Neural cell (in vitro differentiated cells): ENCODE data around the gene TNFRSF4. TPM values are rescaled to one million over a fixed set of nuclear protein-coding genes. Genes with fewer than 3 reads are reported as not detected.

Experiments
- H2AFZ ChIP-seq: fragments of 200-600, 300-800 bp; sonication (generic), shearing (Covaris generic); 2 replicates; pipeline ENCODE4 v1.6.0; 2014; ENCODE audit warnings: low read depth, mild to moderate bottlenecking, antibody characterized with exemption, low read length, moderate library complexity
- H3F3A ChIP-seq: fragments of 200-600 bp; shearing (Covaris generic); 2 replicates; pipeline ENCODE4 v1.6.1; 2016; ENCODE audit warnings: mild to moderate bottlenecking, moderate library complexity, mixed read lengths, antibody characterized with exemption, low read length; ENCODE audit not compliant: insufficient read depth, poor library complexity, severe bottlenecking
- H3K27ac ChIP-seq: fragments of 200-600, 300-800 bp; sonication (generic), shearing (Covaris generic); 2 replicates; pipeline ENCODE4 v1.5.1; 2014; ENCODE audit warnings: mild to moderate bottlenecking, low read length, moderate library complexity
- H3K27me3 ChIP-seq: fragments of 300-800, 200-600 bp; sonication (generic), shearing (Covaris generic); 2 replicates; pipeline ENCODE4 v1.6.0; 2014; ENCODE audit warnings: mild to moderate bottlenecking, low read depth, low read length, moderate library complexity; ENCODE audit not compliant: insufficient read depth
- H3K36me3 ChIP-seq: fragments of 300-800, 200-600 bp; sonication (generic), shearing (Covaris generic); 2 replicates; pipeline ENCODE4 v1.5.1; 2014; ENCODE audit warnings: mild to moderate bottlenecking, antibody characterized with exemption, low read length, moderate library complexity; ENCODE audit not compliant: insufficient read depth
- H3K4me2 ChIP-seq: fragments of 300-800, 200-600 bp; sonication (generic), shearing (Covaris generic); 2 replicates; pipeline ENCODE4 v1.6.0; 2014; ENCODE audit warnings: mild to moderate bottlenecking, low read length
- H3K4me3 ChIP-seq: fragments of 300-800, 200-600 bp; sonication (generic), shearing (Covaris generic); 2 replicates; pipeline ENCODE4 v1.5.1; 2014; ENCODE audit warnings: mild to moderate bottlenecking, low read length, moderate library complexity
- H3K79me2 ChIP-seq: fragments of 200-600 bp; shearing (Covaris generic); replicated peaks from 2 replicates; pipeline ENCODE4 v1.6.0; 2014; ENCODE audit warnings: mild to moderate bottlenecking, low read length, moderate library complexity; ENCODE audit not compliant: insufficient read depth
- H3K9ac ChIP-seq: fragments of 300-800, 200-600 bp; sonication (generic), shearing (Covaris generic); 2 replicates; pipeline ENCODE4 v1.6.1; 2016; ENCODE audit warnings: mild to moderate bottlenecking, low read length, mixed read lengths
- H3K9me2 ChIP-seq: fragments of 200-600 bp; shearing (Covaris generic); 2 replicates; pipeline ENCODE4 v1.6.1; 2016; ENCODE audit warnings: mild to moderate bottlenecking, low read length, mixed read lengths; ENCODE audit not compliant: insufficient read depth
- H3K9me3 ChIP-seq: fragments of 200-600, 300-800 bp; sonication (generic), shearing (Covaris generic); 2 replicates; pipeline ENCODE4 v1.6.1; 2016; ENCODE audit warnings: mild to moderate bottlenecking, mixed run types, low read length, moderate library complexity, mixed read lengths
- H4K20me1 ChIP-seq: fragments of 200-600 bp; shearing (Covaris generic); 2 replicates; pipeline ENCODE4 v1.6.1; 2016; ENCODE audit warnings: mild to moderate bottlenecking, mixed run types; ENCODE audit not compliant: insufficient read depth
- CTCF ChIP-seq: fragments of 450-650 bp; IDR thresholded peaks from 2 replicates; pipeline ENCODE4 v1.5.1; 2014; ENCODE audit warnings: antibody characterized with exemption, mild to moderate bottlenecking, moderate library complexity; ENCODE audit not compliant: poor library complexity, severe bottlenecking
- EP300 ChIP-seq: fragments of 450-650 bp; conservative IDR thresholded peaks from 2 replicates; pipeline ENCODE4 v1.6.1; 2014; ENCODE audit warnings: antibody characterized with exemption, mild to moderate bottlenecking, moderate library complexity; ENCODE audit not compliant: poor library complexity, severe bottlenecking
- EZH2 ChIP-seq: fragments of 200-600, 300-800 bp; shearing (Covaris generic), sonication (generic); IDR thresholded peaks from 2 replicates; pipeline ENCODE4 v1.6.1; 2014; ENCODE audit warnings: antibody characterized with exemption, low read length, borderline replicate concordance, mild to moderate bottlenecking; ENCODE audit not compliant: insufficient read depth, poor library complexity, severe bottlenecking
- MXI1 ChIP-seq: fragments of 450-650 bp; conservative IDR thresholded peaks from 2 replicates; pipeline ENCODE4 v1.6.1; 2014; ENCODE audit warnings: antibody characterized with exemption, mild to moderate bottlenecking; ENCODE audit not compliant: poor library complexity, severe bottlenecking
- POLR2AphosphoS5 ChIP-seq: IDR thresholded peaks from 2 replicates; pipeline ENCODE4 v1.6.1; 2012
- RAD21 ChIP-seq: fragments of 450-650 bp; conservative IDR thresholded peaks from 2 replicates; pipeline ENCODE4 v1.6.1; 2014; ENCODE audit warnings: antibody characterized with exemption, mild to moderate bottlenecking, moderate library complexity
- REST ChIP-seq: IDR thresholded peaks from 2 replicates; pipeline ENCODE4 v1.6.1; 2012; ENCODE audit warnings: borderline replicate concordance
- SMC3 ChIP-seq: fragments of 450-650 bp; conservative IDR thresholded peaks from 2 replicates; pipeline ENCODE4 v1.6.1; 2014; ENCODE audit warnings: antibody characterized with exemption, mild to moderate bottlenecking, moderate library complexity; ENCODE audit not compliant: poor library complexity
- TAF1 ChIP-seq: IDR thresholded peaks from 2 replicates; pipeline ENCODE4 v1.6.1; 2012; ENCODE audit warnings: low read depth
- polyA plus RNA-seq: library from polyadenylated mRNA; depleted of rRNA; stranded (reverse); fragments of >200 nt; gene quantifications from 2 replicates; pipeline ENCODE4 v1.2.3, GENCODE V29; 2014

The TNFRSF4 gene
- polyA plus RNA-seq, 1 donor from 2014 or later, result not detected

GRCh38 chr1:1204998-1205768, 8.8 kb downstream of the TNFRSF4 start:
- Histone ChIP-seq H3K9me3 (no peaks in the 10 kb centered on the region), H2AFZ (no peak overlapping the region), H3K9ac (no peak overlapping the region), H4K20me1 (no peaks in the 10 kb centered on the region), H3K36me3 (no peaks in the 10 kb centered on the region), H3K27ac (no peak overlapping the region), H3K9me2 (no peaks in the 10 kb centered on the region), H3K4me2 (no peak overlapping the region), H3F3A (no peaks in the 10 kb centered on the region), H3K27me3 (peaks cover 30% of the 10 kb centered on the region), H3K4me3 (no peak overlapping the region), H3K79me2 (no peaks in the 10 kb centered on the region)
- TF ChIP-seq MXI1, result no peak
- TF ChIP-seq POLR2AphosphoS5, result no peak
- TF ChIP-seq RAD21, result no peak
- TF ChIP-seq CTCF, result no peak
- TF ChIP-seq EP300, result no peak
- TF ChIP-seq TAF1, result no peak
- no peak for TF ChIP-seq SMC3
- TF ChIP-seq REST, result no peak
- no peak for TF ChIP-seq EZH2

GRCh38 chr1:1204425-1204920, 9.5 kb downstream of the TNFRSF4 start:
- Histone ChIP-seq H3K4me2 (no peak overlapping the region), H3F3A (no peaks in the 10 kb centered on the region), H3K79me2 (no peaks in the 10 kb centered on the region), H3K27ac (no peak overlapping the region), H3K9me2 (no peaks in the 10 kb centered on the region), H3K27me3 (peaks cover 30% of the 10 kb centered on the region), H3K36me3 (no peaks in the 10 kb centered on the region), H3K9me3 (no peaks in the 10 kb centered on the region), H3K4me3 (no peak overlapping the region), H2AFZ (no peak overlapping the region), H3K9ac (no peak overlapping the region), H4K20me1 (no peaks in the 10 kb centered on the region)
- TF ChIP-seq REST, result no peak
- no peak for TF ChIP-seq EZH2
- TF ChIP-seq TAF1, result no peak
- no peak for TF ChIP-seq SMC3
- no peak for TF ChIP-seq CTCF
- TF ChIP-seq RAD21, result no peak
